Fibroblast of peridontal ligament (primary cell): ENCODE measurements around the gene MDH1B.

Source experiments
- DNase-seq: peaks from one replicate; pipeline ENCODE4 v3.0.0-alpha.2; 2010; ENCODE audit errors: extremely low read depth

Gene MDH1B

GRCh38 chr2:206693399-206694137, 71.6 kb downstream of the MDH1B start:
- peak; percentile 83 for DNase-seq

GRCh38 chr2:206692971-206693370, 72.2 kb downstream of the MDH1B start:
- no peak for DNase-seq

GRCh38 chr2:206688990-206689389, 76.1 kb downstream of the MDH1B start:
- no peak for DNase-seq

- no peak for DNase-seq
Observed at GRCh38 chr2:206688453-206688852, 76.7 kb downstream of the MDH1B start.
